Glutamatergic neuron (in vitro differentiated cells): Measurements from ENCODE around the gene CD300LG. TPM values are rescaled to one million over a fixed set of nuclear protein-coding genes. Genes with fewer than 3 reads are reported as not detected.

ENCODE experiments used
- DNase-seq: peaks from one replicate; pipeline ENCODE4 v3.0.0; 2022
- H3K27ac Mint-ChIP-seq: one replicate; pipeline ENCODE4 v1.8.0; 2020; ENCODE audit warnings: mild to moderate bottlenecking, mixed read lengths, inconsistent platforms; ENCODE audit not compliant: unreplicated experiment
- H3K27me3 Mint-ChIP-seq: one replicate; pipeline ENCODE4 v1.8.0; 2020; ENCODE audit warnings: mild to moderate bottlenecking, moderate library complexity, mixed read lengths, inconsistent platforms; ENCODE audit not compliant: unreplicated experiment
- H3K36me3 Mint-ChIP-seq: one replicate; pipeline ENCODE4 v1.8.0; 2020; ENCODE audit warnings: mild to moderate bottlenecking, mixed read lengths, inconsistent platforms; ENCODE audit not compliant: unreplicated experiment
- H3K4me1 Mint-ChIP-seq: one replicate; pipeline ENCODE4 v1.8.0; 2020; ENCODE audit warnings: mild to moderate bottlenecking, low read depth, mixed read lengths, inconsistent platforms; ENCODE audit not compliant: unreplicated experiment
- H3K4me3 Mint-ChIP-seq: one replicate; pipeline ENCODE4 v1.8.0; 2020; ENCODE audit warnings: mild to moderate bottlenecking, mixed read lengths, inconsistent platforms; ENCODE audit not compliant: unreplicated experiment
- H3K9me3 Mint-ChIP-seq: one replicate; pipeline ENCODE4 v1.8.0; 2020; ENCODE audit warnings: mild to moderate bottlenecking, moderate library complexity, mixed read lengths, inconsistent platforms; ENCODE audit not compliant: unreplicated experiment
- total RNA-seq: library from RNA; stranded (reverse); fragmentation: NEBNext Ultra II Directional; extraction: Animal tissue kit (Norgen Biotek cat#: 25700); gene quantifications from one replicate; pipeline ENCODE4 v1.2.1, GENCODE V29; 2021; ENCODE audit not compliant: unreplicated experiment
- TF ChIP-seq, protein P1 (sequence below): fragments of 200-600 bp; sonication (generic); IDR thresholded peaks from one replicate; pipeline ENCODE4 v1.5.0; 2021; ENCODE audit not compliant: partially characterized antibody, unreplicated experiment

CD300LG gene
- total RNA-seq, 1 donor from 2014 or later = not detected

DNA sequence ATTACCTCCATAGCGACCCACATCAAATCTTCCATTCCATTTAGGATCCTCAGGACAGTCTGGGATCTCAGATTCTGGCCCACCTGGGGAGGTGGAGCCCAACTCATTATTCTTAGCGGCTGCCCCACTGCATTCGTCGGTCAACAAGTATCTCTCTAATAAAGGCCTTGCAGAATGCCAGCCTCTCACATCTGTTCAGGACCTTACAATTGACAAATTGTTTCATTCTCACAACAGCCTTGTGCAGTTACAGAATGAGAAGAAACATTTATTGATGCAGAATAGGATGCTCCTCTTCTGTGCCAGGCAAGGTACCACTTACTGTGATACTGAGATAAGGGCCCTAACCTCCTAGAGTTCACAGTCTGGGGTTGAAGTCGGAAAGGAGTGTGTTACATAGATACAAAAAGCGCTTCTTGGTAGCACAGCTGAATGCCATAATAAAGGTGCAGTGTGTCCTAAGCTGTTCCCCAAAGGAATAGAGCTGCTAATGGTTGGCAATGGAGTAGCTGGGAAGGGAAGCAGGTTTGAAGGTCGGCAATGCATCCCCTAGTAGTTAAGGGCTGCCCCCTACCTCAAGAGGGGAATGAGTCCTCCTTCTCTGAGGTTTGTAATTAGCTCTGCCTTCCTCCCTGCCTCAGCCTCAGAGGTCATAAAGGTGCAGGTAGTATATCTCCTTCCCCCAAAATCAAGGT lies 62.7 kb downstream of the CD300LG start:
- DNase-seq = no peak
- H3K4me3 Mint-ChIP-seq = no peak overlapping the region

GRCh38 chr17:43911904-43912303 lies 64.9 kb downstream of the CD300LG start:
- TF ChIP-seq, protein P1, sequence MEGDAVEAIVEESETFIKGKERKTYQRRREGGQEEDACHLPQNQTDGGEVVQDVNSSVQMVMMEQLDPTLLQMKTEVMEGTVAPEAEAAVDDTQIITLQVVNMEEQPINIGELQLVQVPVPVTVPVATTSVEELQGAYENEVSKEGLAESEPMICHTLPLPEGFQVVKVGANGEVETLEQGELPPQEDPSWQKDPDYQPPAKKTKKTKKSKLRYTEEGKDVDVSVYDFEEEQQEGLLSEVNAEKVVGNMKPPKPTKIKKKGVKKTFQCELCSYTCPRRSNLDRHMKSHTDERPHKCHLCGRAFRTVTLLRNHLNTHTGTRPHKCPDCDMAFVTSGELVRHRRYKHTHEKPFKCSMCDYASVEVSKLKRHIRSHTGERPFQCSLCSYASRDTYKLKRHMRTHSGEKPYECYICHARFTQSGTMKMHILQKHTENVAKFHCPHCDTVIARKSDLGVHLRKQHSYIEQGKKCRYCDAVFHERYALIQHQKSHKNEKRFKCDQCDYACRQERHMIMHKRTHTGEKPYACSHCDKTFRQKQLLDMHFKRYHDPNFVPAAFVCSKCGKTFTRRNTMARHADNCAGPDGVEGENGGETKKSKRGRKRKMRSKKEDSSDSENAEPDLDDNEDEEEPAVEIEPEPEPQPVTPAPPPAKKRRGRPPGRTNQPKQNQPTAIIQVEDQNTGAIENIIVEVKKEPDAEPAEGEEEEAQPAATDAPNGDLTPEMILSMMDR = no peak

More for the DNA sequence above, 62.7 kb downstream of the CD300LG start:
- peaks cover 5% of the 10 kb centered on the region for H3K4me1 Mint-ChIP-seq
- no peaks in the 10 kb centered on the region for H3K36me3 Mint-ChIP-seq
- no peak overlapping the region for H3K27ac Mint-ChIP-seq
- TF ChIP-seq, protein P1 = no peak
- peaks cover 6% of the 10 kb centered on the region for H3K9me3 Mint-ChIP-seq
- H3K27me3 Mint-ChIP-seq = peaks cover 5% of the 10 kb centered on the region

DNA sequence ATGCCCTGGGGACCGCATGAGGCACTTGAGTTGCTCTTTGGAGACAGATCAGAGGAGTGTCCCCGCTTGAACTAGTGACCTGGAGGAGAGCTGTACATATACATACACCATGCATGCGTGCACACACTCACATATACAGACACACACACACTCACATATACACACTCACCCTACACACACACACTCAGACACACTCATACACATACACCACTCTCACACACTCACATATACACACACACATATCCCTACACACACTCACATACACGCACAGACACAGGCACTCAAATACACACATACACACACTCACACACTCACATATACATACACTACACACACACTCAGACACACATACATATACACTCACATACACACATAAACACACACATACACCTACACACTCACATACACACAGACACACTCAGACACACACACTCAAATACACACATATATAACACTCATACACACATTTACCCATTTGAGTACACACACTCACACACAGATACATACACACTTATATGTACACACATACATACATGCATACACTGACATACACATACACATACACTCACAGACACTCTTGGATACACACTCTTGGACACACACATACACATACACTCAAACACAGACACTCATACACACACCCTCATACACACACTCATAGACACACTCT lies 65.8 kb downstream of the CD300LG start:
- no peak overlapping the region for H3K27ac Mint-ChIP-seq
- TF ChIP-seq, protein P1 = no peak
- no peak for DNase-seq
- no peak overlapping the region for H3K4me3 Mint-ChIP-seq
- peaks cover 3% of the 10 kb centered on the region for H3K27me3 Mint-ChIP-seq
- H3K9me3 Mint-ChIP-seq = peaks cover 5% of the 10 kb centered on the region
- peaks cover 7% of the 10 kb centered on the region for H3K36me3 Mint-ChIP-seq
- peaks cover 5% of the 10 kb centered on the region for H3K4me1 Mint-ChIP-seq

More at GRCh38 chr17:43911904-43912303, 64.9 kb downstream of the CD300LG start:
- no peak overlapping the region for H3K4me3 Mint-ChIP-seq
- H3K27me3 Mint-ChIP-seq = peaks cover 3% of the 10 kb centered on the region
- H3K36me3 Mint-ChIP-seq = peaks cover 6% of the 10 kb centered on the region
- H3K27ac Mint-ChIP-seq = no peak overlapping the region
- no peak for DNase-seq
- peaks cover 5% of the 10 kb centered on the region for H3K9me3 Mint-ChIP-seq
- peaks cover 5% of the 10 kb centered on the region for H3K4me1 Mint-ChIP-seq

Other genes starting within 250 kb of the CD300LG start
- not detected for gene MEOX1, start 185.3 kb upstream of the CD300LG start, total RNA-seq
- not detected for gene SOST, start 88.4 kb upstream of the CD300LG start, total RNA-seq
- 54.6 TPM for gene DUSP3, start 68.2 kb upstream of the CD300LG start, total RNA-seq
- not detected for gene CFAP97D1, start 66.7 kb upstream of the CD300LG start, total RNA-seq
- 22.9 TPM for gene MPP3, start 14.0 kb upstream of the CD300LG start, total RNA-seq
- gene MPP2, start 60.4 kb downstream of the CD300LG start, total RNA-seq = 51.6 TPM
- not detected for gene PPY, start 95.3 kb downstream of the CD300LG start, total RNA-seq
- not detected for gene PYY, start 106.8 kb downstream of the CD300LG start, total RNA-seq
- gene NAGS, start 157.4 kb downstream of the CD300LG start, total RNA-seq = 0.49 TPM
- 22.6 TPM for gene TMEM101, start 167.8 kb downstream of the CD300LG start, total RNA-seq
- gene LSM12, start 219.5 kb downstream of the CD300LG start, total RNA-seq = 57.9 TPM
- 51.2 TPM for gene G6PC3, start 223.6 kb downstream of the CD300LG start, total RNA-seq